ENCODE measurements around the gene MORN4.

MORN4 gene

GRCh38 chr10:97632949-97633884 is at the start of gene MORN4:
MORN4 (minus strand) TSS chr10:97633500; CDS start chr10:97619653, 13,847 bp downstream.
- CTCF ChIA-PET = interaction anchor here (1.3 kb wide), 1 partner anchor 29 kb away, joined by 3 read pairs; no protein-coding TSS in a partner anchor
- DNase-seq (ENCODE audit: extremely low spot score) = peak; percentile 91
- TF ChIP-seq, protein P1, sequence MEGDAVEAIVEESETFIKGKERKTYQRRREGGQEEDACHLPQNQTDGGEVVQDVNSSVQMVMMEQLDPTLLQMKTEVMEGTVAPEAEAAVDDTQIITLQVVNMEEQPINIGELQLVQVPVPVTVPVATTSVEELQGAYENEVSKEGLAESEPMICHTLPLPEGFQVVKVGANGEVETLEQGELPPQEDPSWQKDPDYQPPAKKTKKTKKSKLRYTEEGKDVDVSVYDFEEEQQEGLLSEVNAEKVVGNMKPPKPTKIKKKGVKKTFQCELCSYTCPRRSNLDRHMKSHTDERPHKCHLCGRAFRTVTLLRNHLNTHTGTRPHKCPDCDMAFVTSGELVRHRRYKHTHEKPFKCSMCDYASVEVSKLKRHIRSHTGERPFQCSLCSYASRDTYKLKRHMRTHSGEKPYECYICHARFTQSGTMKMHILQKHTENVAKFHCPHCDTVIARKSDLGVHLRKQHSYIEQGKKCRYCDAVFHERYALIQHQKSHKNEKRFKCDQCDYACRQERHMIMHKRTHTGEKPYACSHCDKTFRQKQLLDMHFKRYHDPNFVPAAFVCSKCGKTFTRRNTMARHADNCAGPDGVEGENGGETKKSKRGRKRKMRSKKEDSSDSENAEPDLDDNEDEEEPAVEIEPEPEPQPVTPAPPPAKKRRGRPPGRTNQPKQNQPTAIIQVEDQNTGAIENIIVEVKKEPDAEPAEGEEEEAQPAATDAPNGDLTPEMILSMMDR (IDR thresholded peaks at IDR 0.05; ENCODE audit: control extremely low read depth, extremely low read depth, low read depth, missing control alignments) = no peak
- POLR2A ChIA-PET = no interaction called here

DNA sequence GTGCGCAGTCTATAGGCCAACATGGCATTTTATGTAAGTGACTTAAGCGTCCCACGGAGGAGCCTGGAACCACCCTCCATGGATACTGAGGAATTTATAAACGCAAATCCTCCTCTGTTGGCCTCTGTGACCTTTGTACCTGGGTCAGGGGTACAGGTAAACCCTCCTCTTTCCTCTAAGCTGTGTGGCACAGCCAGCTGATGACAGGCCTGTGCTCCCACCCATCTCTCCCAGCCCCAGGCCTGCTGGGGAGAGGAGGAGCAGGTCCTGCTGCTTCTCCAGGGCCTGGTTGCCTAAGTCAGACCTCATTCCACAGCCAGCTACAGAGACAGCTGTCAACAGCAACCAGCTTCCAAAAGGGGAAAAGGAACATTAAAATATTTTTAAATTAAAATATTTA is 48.7 kb upstream of the MORN4 start:
- POLR2A ChIA-PET = interaction anchor here (0.6 kb wide), 1 partner anchor 325 kb away, joined by 3 read pairs; no protein-coding TSS in a partner anchor
- TF ChIP-seq, protein P1 (IDR thresholded peaks at IDR 0.05; ENCODE audit: control extremely low read depth, extremely low read depth, low read depth, missing control alignments) = no peak
- DNase-seq (ENCODE audit: extremely low spot score) = no peak
- CTCF ChIA-PET = interaction anchor here (1.0 to 3.2 kb wide), 6 partner anchors 14 to 364 kb away, joined by 3 to 28 read pairs (median 12); partner anchors contain the start of gene ANKRD2

GRCh38 chr10:97679594-97679993 is 46.3 kb upstream of the MORN4 start:
- POLR2A ChIA-PET = interaction anchor here (0.7 kb wide), 1 partner anchor 13 kb away, joined by 4 read pairs; no protein-coding TSS in a partner anchor

GRCh38 chr10:97676770-97677581 is 43.7 kb upstream of the MORN4 start:
- TF ChIP-seq, protein P1 (IDR thresholded peaks at IDR 0.05; ENCODE audit: control extremely low read depth, extremely low read depth, low read depth, missing control alignments) = peak; percentile 69
- peak; percentile 77 for DNase-seq (ENCODE audit: extremely low spot score)
- POLR2A ChIA-PET = no interaction called here
- CTCF ChIA-PET = interaction anchor here (0.6 to 5.6 kb wide), 19 partner anchors 8 to 209 kb away, joined by 3 to 69 read pairs (median 4); partner anchors contain the start of genes AVPI1 and ZFYVE27

More at GRCh38 chr10:97679594-97679993, 46.3 kb upstream of the MORN4 start:
- TF ChIP-seq, protein P1 (IDR thresholded peaks at IDR 0.05; ENCODE audit: control extremely low read depth, extremely low read depth, low read depth, missing control alignments) = no peak
- DNase-seq (ENCODE audit: extremely low spot score) = no peak
- CTCF ChIA-PET = interaction anchor here (1.2 to 5.6 kb wide), 5 partner anchors 9 to 126 kb away, joined by 3 to 61 read pairs (median 16); partner anchors contain the start of gene AVPI1

DNA sequence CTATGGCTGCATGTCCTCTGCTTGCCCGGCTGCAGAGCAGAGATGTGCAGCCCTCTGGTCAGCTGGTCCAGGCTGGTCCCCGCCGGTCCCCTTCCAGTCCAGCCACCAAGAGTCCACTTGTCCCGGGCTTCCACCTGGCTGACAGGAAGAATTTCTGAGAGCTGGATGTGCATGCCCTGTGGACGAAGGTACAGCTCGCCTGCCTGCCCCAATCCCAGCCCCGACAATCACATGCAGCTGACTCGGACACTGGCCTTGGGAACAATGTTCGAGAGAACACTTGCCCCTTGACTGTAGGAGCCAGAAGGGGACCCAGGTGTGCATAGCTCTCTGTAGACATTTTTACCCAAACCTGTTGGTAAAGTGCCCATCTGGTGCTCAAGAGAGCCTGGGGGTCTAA is 41.9 kb upstream of the MORN4 start:
- DNase-seq (ENCODE audit: extremely low spot score) = no peak
- POLR2A ChIA-PET = no interaction called here
- CTCF ChIA-PET = interaction anchor here (0.8 to 4.9 kb wide), 9 partner anchors 9 to 73 kb away, joined by 3 to 69 read pairs (median 7); partner anchors contain the start of genes AVPI1 and ZFYVE27
- TF ChIP-seq, protein P1 (IDR thresholded peaks at IDR 0.05; ENCODE audit: control extremely low read depth, extremely low read depth, low read depth, missing control alignments) = no peak

Data from GM10248 (cell line).